Endodermal cell (in vitro differentiated cells): ENCODE results near the gene CTNND2. TPM values are rescaled to one million over a fixed set of nuclear protein-coding genes. Genes with fewer than 3 reads are reported as not detected.

Experiments
- DNase-seq: peaks from one replicate; pipeline ENCODE4 v3.0.0-alpha.2; 2017
- H3K27ac ChIP-seq: 2 replicates; pipeline ENCODE4 v1.5.1; 2013; ENCODE audit warnings: mild to moderate bottlenecking, low read depth, low read length, moderate library complexity
- H3K27me3 ChIP-seq: 2 replicates; pipeline ENCODE4 v1.6.1; 2013; ENCODE audit warnings: mild to moderate bottlenecking, low read length, moderate library complexity; ENCODE audit not compliant: insufficient read depth, control insufficient read depth, poor library complexity, severe bottlenecking
- H3K36me3 ChIP-seq: 2 replicates; pipeline ENCODE4 v1.7.0; 2013; ENCODE audit warnings: mild to moderate bottlenecking, low read length, moderate library complexity; ENCODE audit not compliant: control insufficient read depth, insufficient read depth
- H3K4me1 ChIP-seq: one replicate; pipeline ENCODE4 v1.7.0; 2013; ENCODE audit warnings: low read length; ENCODE audit not compliant: control insufficient read depth, insufficient read depth
- H3K4me3 ChIP-seq: 2 replicates; pipeline ENCODE4 v1.5.1; 2013; ENCODE audit warnings: mild to moderate bottlenecking, low read length, moderate library complexity
- H3K9ac ChIP-seq: 2 replicates; pipeline ENCODE4 v1.6.1; 2013; ENCODE audit warnings: mild to moderate bottlenecking, low read length, moderate library complexity; ENCODE audit not compliant: poor library complexity, severe bottlenecking; ENCODE audit errors: extremely low read depth
- H3K9me3 ChIP-seq: 2 replicates; pipeline ENCODE4 v1.6.1; 2013; ENCODE audit warnings: mild to moderate bottlenecking, low read length, moderate library complexity; ENCODE audit not compliant: control insufficient read depth
- H3K27ac Mint-ChIP-seq: 2 replicates; pipeline ENCODE4 v1.8.0; 2020; ENCODE audit warnings: mixed read lengths
- H3K27me3 Mint-ChIP-seq: 2 replicates; pipeline ENCODE4 v1.8.0; 2021; ENCODE audit warnings: mild to moderate bottlenecking, mixed read lengths; ENCODE audit not compliant: insufficient read depth
- H3K36me3 Mint-ChIP-seq: 2 replicates; pipeline ENCODE4 v1.8.0; 2020; ENCODE audit warnings: low read depth, mixed read lengths
- H3K4me1 Mint-ChIP-seq: 2 replicates; pipeline ENCODE4 v1.8.0; 2020; ENCODE audit warnings: mixed read lengths
- H3K4me3 Mint-ChIP-seq: 2 replicates; pipeline ENCODE4 v1.8.0; 2020; ENCODE audit warnings: mild to moderate bottlenecking, moderate library complexity, mixed read lengths
- H3K9me3 Mint-ChIP-seq: 2 replicates; pipeline ENCODE4 v1.8.0; 2020; ENCODE audit warnings: mild to moderate bottlenecking, mixed read lengths
- WGBS, 2 experiments: methylation state at CpG; one replicate each; pipeline versions ENCODE4 v1.1.5 to v1.1.7; 2013; ENCODE audit warnings: missing lambda C conversion rate in 2 of 2, mixed read lengths in 1 of 2; ENCODE audit not compliant: insufficient coverage in 1 of 2, insufficient read length in 1 of 2; 5-methylcytosine and 5-hydroxymethylcytosine counted together
- total RNA-seq, 2 donors: library from RNA; stranded (reverse); fragmentation: NEBNext Ultra II Directional in 1 of 2; extraction: Animal tissue kit (Norgen Biotek cat#: 25700) in 1 of 2; gene quantifications; 2 replicates in 1 of 2; 3 replicates in 1 of 2; pipeline ENCODE4 v1.2.1, GENCODE V29; 2021
- TF ChIP-seq, protein P1 (sequence below): fragments of 200-600 bp; sonication (generic); conservative IDR thresholded peaks from 2 replicates; pipeline ENCODE4 v1.5.0; 2021; ENCODE audit warnings: antibody characterized with exemption, mild to moderate bottlenecking

CTNND2 gene
- total RNA-seq, 2 donors from 2014 or later, result 6.5 to 10.3 TPM

DNA sequence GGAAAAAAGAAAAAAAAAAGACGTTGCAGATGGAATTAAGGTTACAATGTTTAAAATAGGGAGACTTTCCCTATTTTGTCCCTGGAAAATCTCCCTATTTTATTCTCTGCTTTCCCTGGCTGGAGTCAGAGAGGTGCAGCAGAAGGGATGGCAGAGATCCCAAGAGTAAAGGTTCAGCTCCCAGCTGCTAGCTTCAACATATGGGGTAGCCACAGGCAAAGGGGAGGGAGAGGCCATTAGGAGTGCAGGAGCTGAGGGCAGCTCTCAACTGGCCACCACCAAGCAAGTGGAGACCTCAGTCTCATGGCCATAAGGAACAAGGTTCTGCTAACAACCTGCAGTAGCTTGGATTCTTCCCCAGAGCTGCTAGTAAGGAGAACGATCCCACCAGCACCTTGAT, 776.2 kb downstream of the CTNND2 start:
- Mint-ChIP-seq H3K4me1 (no peaks in the 10 kb centered on the region), H3K27me3 (no peaks in the 10 kb centered on the region), H3K27ac (no peak overlapping the region), H3K36me3 (no peaks in the 10 kb centered on the region), H3K9me3 (no peaks in the 10 kb centered on the region), H3K4me3 (no peak overlapping the region)
- WGBS, 2 experiments, result 91 to 100% methylated on average over 1 to 2 of the region's 2 CpGs
- H3K4me3 ChIP-seq, result no peak overlapping the region
- no peaks in the 10 kb centered on the region for H3K36me3 ChIP-seq
- DNase-seq, result no peak
- H3K9ac ChIP-seq, result no peak overlapping the region
- H3K9me3 ChIP-seq, result no peaks in the 10 kb centered on the region
- H3K27ac ChIP-seq, result no peak overlapping the region
- TF ChIP-seq, protein P1, sequence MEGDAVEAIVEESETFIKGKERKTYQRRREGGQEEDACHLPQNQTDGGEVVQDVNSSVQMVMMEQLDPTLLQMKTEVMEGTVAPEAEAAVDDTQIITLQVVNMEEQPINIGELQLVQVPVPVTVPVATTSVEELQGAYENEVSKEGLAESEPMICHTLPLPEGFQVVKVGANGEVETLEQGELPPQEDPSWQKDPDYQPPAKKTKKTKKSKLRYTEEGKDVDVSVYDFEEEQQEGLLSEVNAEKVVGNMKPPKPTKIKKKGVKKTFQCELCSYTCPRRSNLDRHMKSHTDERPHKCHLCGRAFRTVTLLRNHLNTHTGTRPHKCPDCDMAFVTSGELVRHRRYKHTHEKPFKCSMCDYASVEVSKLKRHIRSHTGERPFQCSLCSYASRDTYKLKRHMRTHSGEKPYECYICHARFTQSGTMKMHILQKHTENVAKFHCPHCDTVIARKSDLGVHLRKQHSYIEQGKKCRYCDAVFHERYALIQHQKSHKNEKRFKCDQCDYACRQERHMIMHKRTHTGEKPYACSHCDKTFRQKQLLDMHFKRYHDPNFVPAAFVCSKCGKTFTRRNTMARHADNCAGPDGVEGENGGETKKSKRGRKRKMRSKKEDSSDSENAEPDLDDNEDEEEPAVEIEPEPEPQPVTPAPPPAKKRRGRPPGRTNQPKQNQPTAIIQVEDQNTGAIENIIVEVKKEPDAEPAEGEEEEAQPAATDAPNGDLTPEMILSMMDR, result no peak
- no peaks in the 10 kb centered on the region for H3K4me1 ChIP-seq
- no peaks in the 10 kb centered on the region for H3K27me3 ChIP-seq

DNA sequence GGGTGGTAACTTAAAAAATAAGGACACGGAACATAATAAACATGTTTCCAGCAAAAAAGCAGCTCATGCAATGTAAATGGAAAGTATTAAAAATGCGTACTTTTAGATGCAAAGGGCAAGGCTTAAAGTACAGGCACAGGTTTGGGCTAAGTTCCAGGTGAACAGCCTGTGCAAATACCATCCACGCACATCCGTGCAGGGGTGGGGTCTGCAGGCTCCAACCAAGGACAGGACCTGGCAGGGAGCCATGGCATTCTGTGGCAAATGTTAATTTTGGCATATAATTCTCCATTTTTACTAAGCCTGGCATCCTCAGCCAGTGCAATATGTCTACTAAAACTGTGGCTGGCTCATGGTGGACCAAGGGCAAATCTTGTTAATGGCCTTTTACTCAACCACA, 777.4 kb downstream of the CTNND2 start:
- Histone ChIP-seq H3K9ac (no peak overlapping the region), H3K9me3 (no peaks in the 10 kb centered on the region), H3K4me1 (no peaks in the 10 kb centered on the region), H3K4me3 (no peak overlapping the region), H3K27me3 (no peaks in the 10 kb centered on the region), H3K36me3 (no peaks in the 10 kb centered on the region), H3K27ac (no peak overlapping the region)
- Mint-ChIP-seq H3K27ac (no peak overlapping the region), H3K4me3 (no peak overlapping the region), H3K27me3 (no peaks in the 10 kb centered on the region), H3K36me3 (no peaks in the 10 kb centered on the region), H3K9me3 (no peaks in the 10 kb centered on the region), H3K4me1 (no peaks in the 10 kb centered on the region)
- DNase-seq, result no peak
- 96 to 100% methylated on average over 1 to 4 of the region's 4 CpGs for WGBS, 2 experiments
- TF ChIP-seq, protein P1, result no peak

DNA sequence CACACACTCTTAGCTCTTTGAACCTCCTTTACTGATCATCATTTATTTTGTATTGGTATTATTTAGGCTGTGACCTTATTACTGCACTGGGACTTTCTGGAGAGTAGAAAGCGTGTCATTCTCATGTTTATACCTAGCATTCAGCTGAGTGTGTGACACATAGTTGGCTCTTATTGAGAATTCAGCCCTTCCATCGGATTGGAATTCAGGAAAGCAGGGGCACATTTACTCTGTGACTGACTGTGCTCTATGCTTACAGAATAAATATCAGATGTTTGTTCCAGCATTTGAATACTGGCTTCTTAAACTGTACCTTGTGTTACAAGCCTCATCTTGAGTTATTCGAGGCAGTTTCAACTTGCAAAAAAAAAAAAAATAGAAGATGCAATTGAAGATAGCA, 782.4 kb downstream of the CTNND2 start:
- TF ChIP-seq, protein P1, result no peak
- 86 to 90% methylated on average over 2 to 3 of the region's 3 CpGs for WGBS, 2 experiments
- no peak for DNase-seq

More for the DNA sequence above, 782.4 kb downstream of the CTNND2 start:
- Mint-ChIP-seq H3K27ac (no peak overlapping the region), H3K9me3 (no peaks in the 10 kb centered on the region), H3K4me3 (no peak overlapping the region), H3K27me3 (no peaks in the 10 kb centered on the region), H3K4me1 (no peaks in the 10 kb centered on the region), H3K36me3 (no peaks in the 10 kb centered on the region)
- Histone ChIP-seq H3K27me3 (no peaks in the 10 kb centered on the region), H3K27ac (no peak overlapping the region), H3K4me1 (no peaks in the 10 kb centered on the region), H3K9me3 (no peaks in the 10 kb centered on the region), H3K4me3 (no peak overlapping the region), H3K9ac (no peak overlapping the region), H3K36me3 (no peaks in the 10 kb centered on the region)
